NB4 (cell line): ENCODE results near the gene NFAM1.

Source experiments
- DNase-seq: peaks from one replicate; pipeline ENCODE4 v3.0.0; 2010; ENCODE audit warnings: low read depth
- H3K4me3 ChIP-seq: one replicate; pipeline ENCODE4 v1.5.1; 2011; ENCODE audit warnings: mild to moderate bottlenecking, low read depth, low read length, moderate library complexity
- MYC ChIP-seq: IDR thresholded peaks from 2 replicates; pipeline ENCODE4 v1.6.1; 2011; ENCODE audit warnings: low read depth, low read length
- POLR2A ChIP-seq: IDR thresholded peaks from 2 replicates; pipeline ENCODE4 v1.6.1; 2011; ENCODE audit warnings: mild to moderate bottlenecking; ENCODE audit not compliant: insufficient read length; ENCODE audit errors: extremely low read depth
- TF ChIP-seq, protein P1 (sequence below): IDR thresholded peaks from one replicate; pipeline ENCODE4 v1.5.1; 2012; ENCODE audit warnings: low read depth, low read length
- TF ChIP-seq, protein P2 (sequence below): IDR thresholded peaks from 2 replicates; pipeline ENCODE4 v1.6.1; 2011; ENCODE audit warnings: low read depth, low read length

The NFAM1 gene

GRCh38 chr22:42431401-42432019, 693 bp downstream of the NFAM1 start:
- H3K4me3 ChIP-seq = peak overlapping the region; percentile 68
- TF ChIP-seq, protein P1, sequence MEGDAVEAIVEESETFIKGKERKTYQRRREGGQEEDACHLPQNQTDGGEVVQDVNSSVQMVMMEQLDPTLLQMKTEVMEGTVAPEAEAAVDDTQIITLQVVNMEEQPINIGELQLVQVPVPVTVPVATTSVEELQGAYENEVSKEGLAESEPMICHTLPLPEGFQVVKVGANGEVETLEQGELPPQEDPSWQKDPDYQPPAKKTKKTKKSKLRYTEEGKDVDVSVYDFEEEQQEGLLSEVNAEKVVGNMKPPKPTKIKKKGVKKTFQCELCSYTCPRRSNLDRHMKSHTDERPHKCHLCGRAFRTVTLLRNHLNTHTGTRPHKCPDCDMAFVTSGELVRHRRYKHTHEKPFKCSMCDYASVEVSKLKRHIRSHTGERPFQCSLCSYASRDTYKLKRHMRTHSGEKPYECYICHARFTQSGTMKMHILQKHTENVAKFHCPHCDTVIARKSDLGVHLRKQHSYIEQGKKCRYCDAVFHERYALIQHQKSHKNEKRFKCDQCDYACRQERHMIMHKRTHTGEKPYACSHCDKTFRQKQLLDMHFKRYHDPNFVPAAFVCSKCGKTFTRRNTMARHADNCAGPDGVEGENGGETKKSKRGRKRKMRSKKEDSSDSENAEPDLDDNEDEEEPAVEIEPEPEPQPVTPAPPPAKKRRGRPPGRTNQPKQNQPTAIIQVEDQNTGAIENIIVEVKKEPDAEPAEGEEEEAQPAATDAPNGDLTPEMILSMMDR = no peak
- no peak for TF ChIP-seq POLR2A
- no peak for TF ChIP-seq MYC
- TF ChIP-seq, protein P2, sequence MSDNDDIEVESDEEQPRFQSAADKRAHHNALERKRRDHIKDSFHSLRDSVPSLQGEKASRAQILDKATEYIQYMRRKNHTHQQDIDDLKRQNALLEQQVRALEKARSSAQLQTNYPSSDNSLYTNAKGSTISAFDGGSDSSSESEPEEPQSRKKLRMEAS = no peak
- DNase-seq = peak; percentile 69

- DNase-seq = peak; percentile 88
- TF ChIP-seq POLR2A (no peak), MYC (peak; percentile 70)
- TF ChIP-seq, protein P1 = no peak
- TF ChIP-seq, protein P2 = peak; percentile 59
- peak overlapping the region; percentile 68 for H3K4me3 ChIP-seq
These were observed 1.6 kb downstream of the NFAM1 start for GRCh38 chr22:42430528-42431125.

DNA sequence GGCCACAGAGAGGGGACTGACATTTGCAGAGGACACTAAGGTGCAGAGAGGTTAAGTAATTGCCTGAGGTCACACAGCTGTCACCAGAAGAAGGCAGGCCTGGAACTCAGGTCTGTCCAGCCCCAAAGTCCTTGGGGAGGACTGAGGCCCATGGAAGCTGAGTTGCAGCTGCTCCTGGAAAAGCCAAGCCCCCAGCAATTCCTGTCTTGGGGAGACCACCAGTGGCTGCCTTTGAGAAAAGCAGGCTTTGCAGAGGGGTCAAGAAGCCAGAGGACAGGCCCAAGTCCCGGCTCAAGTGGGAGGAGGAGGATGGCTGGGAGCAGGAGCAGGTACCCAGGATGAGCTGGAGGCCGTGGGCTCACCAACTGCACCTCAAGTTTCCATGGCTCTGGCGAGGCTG, 3.4 kb downstream of the NFAM1 start:
- TF ChIP-seq, protein P2 = no peak
- TF ChIP-seq, protein P1 = no peak
- DNase-seq = no peak
- no peak overlapping the region for H3K4me3 ChIP-seq

DNA sequence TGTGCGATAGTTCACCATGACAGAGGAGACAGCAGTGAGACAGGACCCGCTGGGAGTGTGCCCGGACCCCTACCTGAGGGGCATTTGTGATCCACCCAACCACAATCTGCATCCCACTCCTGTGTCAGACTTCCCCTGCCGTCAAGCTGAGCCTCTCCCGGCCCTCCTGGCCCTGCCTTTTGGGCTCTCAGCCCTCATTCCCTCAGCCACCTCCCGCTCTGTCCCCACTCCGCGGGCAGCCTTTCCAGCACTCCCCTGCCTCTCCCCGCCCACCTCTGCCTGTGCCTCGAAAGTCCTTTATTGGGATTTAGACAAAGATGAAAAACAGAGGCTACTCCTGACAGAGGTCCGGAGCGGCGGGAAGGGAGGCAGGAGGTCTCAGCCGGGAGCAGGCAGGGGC, 4.2 kb downstream of the NFAM1 start:
- DNase-seq = no peak
- TF ChIP-seq MYC (no peak), POLR2A (no peak)
- TF ChIP-seq, protein P2 = no peak
- TF ChIP-seq, protein P1 = no peak
- H3K4me3 ChIP-seq = no peak overlapping the region

DNA sequence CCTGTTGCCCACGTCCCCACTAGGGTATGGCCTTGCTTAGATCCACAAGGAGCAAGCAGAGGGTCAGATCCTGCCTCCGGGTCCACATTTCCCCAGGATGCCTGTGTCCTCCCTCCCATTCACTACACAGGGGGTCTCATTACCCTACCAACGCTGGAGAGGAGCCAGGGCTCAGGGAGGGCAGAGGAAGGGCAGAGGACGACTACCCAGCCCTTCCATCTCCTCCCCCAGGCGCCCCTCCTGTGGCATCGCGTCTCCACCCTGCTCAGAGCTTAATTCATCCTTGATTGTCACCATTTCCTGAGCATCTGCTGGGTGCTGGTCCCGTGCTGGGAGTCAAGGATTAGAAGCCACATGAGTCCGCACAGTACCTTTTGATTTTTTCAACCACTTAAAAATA, 5.0 kb downstream of the NFAM1 start:
- TF ChIP-seq, protein P1 = no peak
- TF ChIP-seq POLR2A = no peak
- no peak for TF ChIP-seq MYC
- TF ChIP-seq, protein P2 = no peak
- H3K4me3 ChIP-seq = no peak overlapping the region
- DNase-seq = no peak
